PC-9 (cell line): ENCODE results near the gene LMF1. TPM values are rescaled to one million over a fixed set of nuclear protein-coding genes. Genes with fewer than 3 reads are reported as not detected.
A peak's percentile ranks its signal among the peaks of the same experiment; 100 is the strongest.

Experiments
- BruUV-seq: library from RNA; stranded (reverse); fragments of 400-500 nt; replicated peaks from 2 replicates; lab custom pipeline; 2021; lab: Mats Ljungman, UMichigan
- CTCF ChIA-PET: fragments of 300-600 bp; sonication (Branson Sonifier 250); formaldehyde crosslinking; loops from one replicate; lab custom pipeline; 2022; ENCODE audit warnings: antibody characterized with exemption; lab: Charles Lee
- POLR2A ChIA-PET: fragments of 300-600 bp; sonication (Branson Sonifier 250); formaldehyde crosslinking; loops from one replicate; lab custom pipeline; 2022; ENCODE audit warnings: antibody characterized with exemption; ENCODE audit not compliant: unreplicated experiment; lab: Charles Lee
- DNase-seq, 2 experiments: peaks; one replicate each; pipeline versions ENCODE4 v3.0.0 to v3.0.0-alpha.2; 2015 to 2022; ENCODE audit warnings: mixed read lengths in 1 of 2
- H2AFZ ChIP-seq: fragments of 200-600 bp; sonication (generic); 2 replicates; pipeline ENCODE4 v1.8.1; 2017; ENCODE audit warnings: antibody characterized with exemption
- H3F3A ChIP-seq: fragments of 200-600 bp; sonication (generic); 2 replicates; pipeline ENCODE4 v1.8.1; 2017; ENCODE audit warnings: antibody characterized with exemption, mild to moderate bottlenecking, low read depth; ENCODE audit not compliant: insufficient read depth
- H3K27ac ChIP-seq: fragments of 200-600 bp; sonication (generic); 2 replicates; pipeline ENCODE4 v1.6.1; 2016; ENCODE audit warnings: mixed run types
- H3K27me3 ChIP-seq: fragments of 200-600 bp; sonication (generic); 2 replicates; pipeline ENCODE4 v1.6.1; 2016; ENCODE audit warnings: low read depth, mixed run types; ENCODE audit not compliant: insufficient read depth
- H3K36me3 ChIP-seq: fragments of 200-600 bp; sonication (generic); 2 replicates; pipeline ENCODE4 v1.6.1; 2016; ENCODE audit warnings: low read depth, mixed run types
- H3K4me1 ChIP-seq: fragments of 200-600 bp; sonication (generic); replicated peaks from 2 replicates; pipeline ENCODE4 v1.6.1; 2016; ENCODE audit warnings: mixed run types; ENCODE audit not compliant: insufficient read depth
- H3K4me2 ChIP-seq: fragments of 200-600 bp; sonication (generic); 2 replicates; pipeline ENCODE4 v1.6.1; 2017; ENCODE audit warnings: mixed run types
- H3K4me3 ChIP-seq: fragments of 200-600 bp; sonication (generic); 2 replicates; pipeline ENCODE4 v1.6.1; 2016; ENCODE audit warnings: mixed run types
- H3K79me2 ChIP-seq: fragments of 200-600 bp; sonication (generic); 2 replicates; pipeline ENCODE4 v1.6.1; 2017; ENCODE audit warnings: low read depth, mixed run types
- H3K9me2 ChIP-seq: fragments of 200-600 bp; sonication (generic); 2 replicates; pipeline ENCODE4 v1.8.1; 2017; ENCODE audit warnings: mild to moderate bottlenecking; ENCODE audit not compliant: insufficient read depth
- H3K9me3 ChIP-seq: fragments of 200-600 bp; sonication (generic); 2 replicates; pipeline ENCODE4 v1.8.1; 2016; ENCODE audit warnings: low read depth; ENCODE audit not compliant: insufficient read depth
- H4K20me1 ChIP-seq: fragments of 200-600 bp; sonication (generic); 2 replicates; pipeline ENCODE4 v1.8.1; 2017; ENCODE audit not compliant: insufficient read depth
- EZH2 ChIP-seq: fragments of 200-600 bp; sonication (generic); IDR thresholded peaks from 2 replicates; pipeline ENCODE4 v1.8.0; 2017; ENCODE audit warnings: antibody characterized with exemption, low read depth
- intact Hi-C: fragments of 100-400 bp; cut with micrococcal nuclease; formaldehyde crosslinking; loops from one replicate; pipeline ENCODE4 v1.10.0; 2022; ENCODE audit not compliant: unreplicated experiment
- total RNA-seq: library from RNA; stranded (reverse); gene quantifications from 2 replicates; pipeline ENCODE4 v1.2.3, GENCODE V29; 2021
- TF ChIP-seq, protein P1 (sequence below): fragments of 200-600 bp; sonication (generic); conservative IDR thresholded peaks from 2 replicates; pipeline ENCODE4 v1.6.1; 2017; ENCODE audit warnings: mixed run types, antibody characterized with exemption, mild to moderate bottlenecking, moderate library complexity

LMF1 gene
- total RNA-seq, 1 experiment from 2014 or later = 31.3 TPM

DNA sequence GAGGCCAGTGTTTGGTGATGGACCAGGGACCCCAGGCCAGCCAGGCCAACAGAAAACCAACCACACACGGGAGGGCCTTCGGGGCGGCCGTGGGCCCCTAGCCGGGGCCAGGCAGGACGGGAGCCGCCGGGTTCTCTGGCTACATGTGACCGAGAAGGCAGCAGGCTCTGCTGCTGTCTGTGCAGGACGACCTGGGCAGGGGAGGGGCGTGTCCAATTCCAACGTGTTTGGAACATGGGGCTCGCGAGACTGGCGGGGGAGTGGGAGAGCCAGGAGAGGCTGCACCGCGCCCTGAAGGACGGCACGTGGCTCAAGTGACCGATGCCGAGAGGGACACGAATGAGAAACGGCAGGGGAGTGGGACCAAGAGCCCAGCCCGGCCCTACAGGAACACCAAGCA is 75.4 kb downstream of the LMF1 start:
- intact Hi-C loops = no loop called here
- BruUV-seq = no TSS peak

DNA sequence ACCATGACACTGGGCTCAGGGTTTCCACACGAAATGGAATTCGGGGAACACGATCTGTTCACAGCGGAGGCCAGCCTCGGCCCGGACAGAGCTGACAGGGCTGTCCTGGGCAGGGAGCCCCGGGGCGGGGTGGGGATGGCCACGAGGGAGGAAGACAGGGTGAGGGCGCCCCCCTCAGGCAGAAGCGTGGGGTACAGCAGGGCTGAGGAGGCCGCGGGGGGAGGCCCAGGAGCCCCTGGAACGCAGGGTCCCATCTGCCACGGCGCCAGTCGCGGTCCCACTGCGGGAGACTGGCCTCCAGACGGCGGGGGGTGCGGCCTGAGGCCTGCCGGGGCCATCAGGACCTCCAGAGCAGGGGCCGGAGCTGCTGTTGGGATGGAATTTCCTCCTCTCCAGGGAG is 75.9 kb downstream of the LMF1 start:
- H3K27me3 ChIP-seq = no peaks in the 10 kb centered on the region
- no peaks in the 10 kb centered on the region for H3F3A ChIP-seq
- TF ChIP-seq, protein P1, sequence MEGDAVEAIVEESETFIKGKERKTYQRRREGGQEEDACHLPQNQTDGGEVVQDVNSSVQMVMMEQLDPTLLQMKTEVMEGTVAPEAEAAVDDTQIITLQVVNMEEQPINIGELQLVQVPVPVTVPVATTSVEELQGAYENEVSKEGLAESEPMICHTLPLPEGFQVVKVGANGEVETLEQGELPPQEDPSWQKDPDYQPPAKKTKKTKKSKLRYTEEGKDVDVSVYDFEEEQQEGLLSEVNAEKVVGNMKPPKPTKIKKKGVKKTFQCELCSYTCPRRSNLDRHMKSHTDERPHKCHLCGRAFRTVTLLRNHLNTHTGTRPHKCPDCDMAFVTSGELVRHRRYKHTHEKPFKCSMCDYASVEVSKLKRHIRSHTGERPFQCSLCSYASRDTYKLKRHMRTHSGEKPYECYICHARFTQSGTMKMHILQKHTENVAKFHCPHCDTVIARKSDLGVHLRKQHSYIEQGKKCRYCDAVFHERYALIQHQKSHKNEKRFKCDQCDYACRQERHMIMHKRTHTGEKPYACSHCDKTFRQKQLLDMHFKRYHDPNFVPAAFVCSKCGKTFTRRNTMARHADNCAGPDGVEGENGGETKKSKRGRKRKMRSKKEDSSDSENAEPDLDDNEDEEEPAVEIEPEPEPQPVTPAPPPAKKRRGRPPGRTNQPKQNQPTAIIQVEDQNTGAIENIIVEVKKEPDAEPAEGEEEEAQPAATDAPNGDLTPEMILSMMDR = 0 out of 2 replicates have a peak, but pooled peaks have one; percentile 27
- no peak for TF ChIP-seq EZH2
- no peak overlapping the region for H2AFZ ChIP-seq
- H3K27ac ChIP-seq = no peak overlapping the region
- no peaks in the 10 kb centered on the region for H3K36me3 ChIP-seq
- no peaks in the 10 kb centered on the region for H3K9me2 ChIP-seq
- no peaks in the 10 kb centered on the region for H3K4me1 ChIP-seq
- no peak overlapping the region for H3K4me2 ChIP-seq
- H4K20me1 ChIP-seq = no peaks in the 10 kb centered on the region
- BruUV-seq = no TSS peak
- ChIA-PET CTCF (no interaction called here), POLR2A (no interaction called here)
- H3K4me3 ChIP-seq = no peak overlapping the region
- H3K9me3 ChIP-seq = no peaks in the 10 kb centered on the region
- intact Hi-C loops = loop anchor here (5.0 kb wide), 1 partner anchor 162 kb away; no protein-coding TSS in a partner anchor
- no peaks in the 10 kb centered on the region for H3K79me2 ChIP-seq
- DNase-seq = no peak

More for the DNA sequence above, 75.4 kb downstream of the LMF1 start:
- Histone ChIP-seq H3F3A (no peaks in the 10 kb centered on the region), H3K4me3 (no peak overlapping the region), H3K9me2 (no peaks in the 10 kb centered on the region), H3K4me1 (no peaks in the 10 kb centered on the region), H3K27ac (no peak overlapping the region), H4K20me1 (no peaks in the 10 kb centered on the region), H3K4me2 (no peak overlapping the region), H3K9me3 (no peaks in the 10 kb centered on the region), H2AFZ (no peak overlapping the region), H3K79me2 (no peaks in the 10 kb centered on the region), H3K27me3 (no peaks in the 10 kb centered on the region), H3K36me3 (no peaks in the 10 kb centered on the region)
- no peak for TF ChIP-seq EZH2
- TF ChIP-seq, protein P1 = no peak
- ChIA-PET CTCF (no interaction called here), POLR2A (no interaction called here)
- DNase-seq = no peak

DNA sequence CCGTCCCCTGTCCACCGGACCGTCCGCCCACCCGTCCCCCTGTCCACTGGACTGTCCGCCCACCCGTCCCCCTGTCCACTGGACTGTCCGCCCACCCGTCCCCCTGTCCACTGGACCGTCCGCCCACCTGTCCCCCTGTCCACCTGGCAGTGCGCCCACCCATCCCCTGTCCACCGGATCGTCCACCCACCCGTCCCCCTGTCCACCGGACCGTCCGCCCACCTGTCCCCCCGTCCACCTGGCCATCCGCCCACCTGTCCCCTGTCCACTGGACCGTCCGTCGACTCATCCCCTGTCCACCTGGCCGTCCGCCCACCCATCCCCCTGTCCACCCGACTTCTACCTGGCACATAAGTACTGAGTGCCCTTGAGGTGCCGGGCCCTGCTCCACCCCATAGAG is 76.6 kb downstream of the LMF1 start:
- intact Hi-C loops = loop anchor here (5.0 kb wide), 1 partner anchor 163 kb away; no protein-coding TSS in a partner anchor
- Histone ChIP-seq H3K4me3 (no peak overlapping the region), H3K27ac (no peak overlapping the region), H3K27me3 (no peaks in the 10 kb centered on the region), H2AFZ (no peak overlapping the region), H3K9me3 (no peaks in the 10 kb centered on the region), H3F3A (no peaks in the 10 kb centered on the region), H3K4me1 (no peaks in the 10 kb centered on the region), H3K36me3 (no peaks in the 10 kb centered on the region), H3K79me2 (no peaks in the 10 kb centered on the region), H4K20me1 (no peaks in the 10 kb centered on the region), H3K9me2 (no peaks in the 10 kb centered on the region), H3K4me2 (no peak overlapping the region)
- ChIA-PET CTCF (no interaction called here), POLR2A (no interaction called here)
- TF ChIP-seq, protein P1 = no peak
- TF ChIP-seq EZH2 = no peak
- no peak for DNase-seq
- no TSS peak for BruUV-seq
